Endothelial cell of umbilical vein (primary cell): Measurements from ENCODE around the gene TDO2.

Source experiments
- CTCF ChIP-seq, 2 donors: IDR thresholded peaks; 1 replicate in 1 of 2; 2 replicates in 1 of 2; pipeline ENCODE4 v1.5.1; 2011; ENCODE audit warnings: low read length in 2 of 2, mild to moderate bottlenecking in 2 of 2, moderate library complexity in 2 of 2, control low read depth in 1 of 2, inconsistent platforms in 1 of 2, low read depth in 1 of 2; ENCODE audit not compliant: insufficient read depth in 1 of 2; ENCODE audit errors: extremely low read depth in 1 of 2
- EZH2 ChIP-seq: IDR thresholded peaks from 2 replicates; pipeline ENCODE4 v1.6.1; 2012; ENCODE audit warnings: borderline replicate concordance, low read depth, mild to moderate bottlenecking, moderate library complexity, low read length, inconsistent platforms; ENCODE audit not compliant: severe bottlenecking
- POLR2A ChIP-seq: IDR thresholded peaks from 2 replicates; pipeline ENCODE4 v1.6.1; 2012; ENCODE audit warnings: low read depth, mild to moderate bottlenecking, control low read depth, low read length
- POLR2AphosphoS5 ChIP-seq: IDR thresholded peaks from 2 replicates; pipeline ENCODE4 v1.6.1; 2012; ENCODE audit warnings: low read depth, mild to moderate bottlenecking, control low read depth, low read length, moderate library complexity; ENCODE audit not compliant: insufficient read depth

- TF ChIP-seq CTCF (IDR thresholded peaks at IDR 0.05; ENCODE audit: extremely low read depth in 1 of 2, insufficient read depth in 1 of 2, low read depth in 1 of 2, low read length in 2 of 2) (no peak), POLR2A (no peak), EZH2 (no peak), POLR2AphosphoS5 (no peak)
Observed at GRCh38 chr4:155946486-155946885, 43.0 kb downstream of the TDO2 start.
